ENCODE measurements around the gene PDE5A. TPM values are rescaled to one million over a fixed set of nuclear protein-coding genes. Genes with fewer than 3 reads are reported as not detected.

Gene PDE5A
- 10 to 100 TPM in 3 of 4 donors, 1 to 10 TPM in 1; 5.7 to 12.2 (median 11.8) TPM for total RNA-seq

GRCh38 chr4:119628281-119629141 lies at the start of gene PDE5A:
PDE5A (minus strand) TSS chr4:119628804; CDS start chr4:119628671, 133 bp downstream.
- intact Hi-C loops (cut with DNase I; ENCODE audit: low total_unique reads), result no loop called here
- TF ChIP-seq POLR2A (IDR thresholded peaks at IDR 0.05), result no peak
- H3K4me3 ChIP-seq (ENCODE audit: low read depth, poor library complexity, severe bottlenecking), result peak within 1 kb of the TSS; percentile 82
- 1% methylated on average over 13 to 42 of the region's 65 CpGs for WGBS, 2 donors
- DNase-seq (ENCODE audit: low spot score in 2 of 2), result peak; percentile 56 to 94

- 95 to 96% methylated on average over 3 of the region's 3 CpGs for WGBS, 2 donors
- no peak for DNase-seq (ENCODE audit: low spot score in 2 of 2)
Observed at GRCh38 chr4:119676101-119676500, 47.5 kb upstream of the PDE5A start.

GRCh38 chr4:119675391-119675790 lies 46.8 kb upstream of the PDE5A start:
- H3K4me3 ChIP-seq (ENCODE audit: low read depth, poor library complexity, severe bottlenecking), result no peak overlapping the region
- DNase-seq (ENCODE audit: low spot score in 2 of 2), result no peak
- 88 to 94% methylated on average over 2 of the region's 2 CpGs for whole genome bisulfite sequencing, 2 donors
- intact Hi-C loops (cut with DNase I; ENCODE audit: low total_unique reads), result no loop called here
- TF ChIP-seq POLR2A (IDR thresholded peaks at IDR 0.05), result no peak
- TF ChIP-seq, protein P1, sequence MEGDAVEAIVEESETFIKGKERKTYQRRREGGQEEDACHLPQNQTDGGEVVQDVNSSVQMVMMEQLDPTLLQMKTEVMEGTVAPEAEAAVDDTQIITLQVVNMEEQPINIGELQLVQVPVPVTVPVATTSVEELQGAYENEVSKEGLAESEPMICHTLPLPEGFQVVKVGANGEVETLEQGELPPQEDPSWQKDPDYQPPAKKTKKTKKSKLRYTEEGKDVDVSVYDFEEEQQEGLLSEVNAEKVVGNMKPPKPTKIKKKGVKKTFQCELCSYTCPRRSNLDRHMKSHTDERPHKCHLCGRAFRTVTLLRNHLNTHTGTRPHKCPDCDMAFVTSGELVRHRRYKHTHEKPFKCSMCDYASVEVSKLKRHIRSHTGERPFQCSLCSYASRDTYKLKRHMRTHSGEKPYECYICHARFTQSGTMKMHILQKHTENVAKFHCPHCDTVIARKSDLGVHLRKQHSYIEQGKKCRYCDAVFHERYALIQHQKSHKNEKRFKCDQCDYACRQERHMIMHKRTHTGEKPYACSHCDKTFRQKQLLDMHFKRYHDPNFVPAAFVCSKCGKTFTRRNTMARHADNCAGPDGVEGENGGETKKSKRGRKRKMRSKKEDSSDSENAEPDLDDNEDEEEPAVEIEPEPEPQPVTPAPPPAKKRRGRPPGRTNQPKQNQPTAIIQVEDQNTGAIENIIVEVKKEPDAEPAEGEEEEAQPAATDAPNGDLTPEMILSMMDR (IDR thresholded peaks at IDR 0.05), result no peak

More at GRCh38 chr4:119676101-119676500, 47.5 kb upstream of the PDE5A start:
- TF ChIP-seq, protein P1 (IDR thresholded peaks at IDR 0.05), result no peak
- TF ChIP-seq POLR2A (IDR thresholded peaks at IDR 0.05), result no peak
- intact Hi-C loops (cut with DNase I; ENCODE audit: low total_unique reads), result no loop called here
- no peak overlapping the region for H3K4me3 ChIP-seq (ENCODE audit: low read depth, poor library complexity, severe bottlenecking)

- WGBS, 2 donors, result 83 to 91% methylated on average over 1 of the region's 1 CpG
- no peak for DNase-seq (ENCODE audit: low spot score in 2 of 2)
- H3K4me3 ChIP-seq (ENCODE audit: low read depth, poor library complexity, severe bottlenecking), result no peak overlapping the region
- no peak for TF ChIP-seq POLR2A (IDR thresholded peaks at IDR 0.05)
- TF ChIP-seq, protein P1 (IDR thresholded peaks at IDR 0.05), result no peak
- intact Hi-C loops (cut with DNase I; ENCODE audit: low total_unique reads), result no loop called here
Observed at GRCh38 chr4:119672938-119673337, 44.3 kb upstream of the PDE5A start.

DNA sequence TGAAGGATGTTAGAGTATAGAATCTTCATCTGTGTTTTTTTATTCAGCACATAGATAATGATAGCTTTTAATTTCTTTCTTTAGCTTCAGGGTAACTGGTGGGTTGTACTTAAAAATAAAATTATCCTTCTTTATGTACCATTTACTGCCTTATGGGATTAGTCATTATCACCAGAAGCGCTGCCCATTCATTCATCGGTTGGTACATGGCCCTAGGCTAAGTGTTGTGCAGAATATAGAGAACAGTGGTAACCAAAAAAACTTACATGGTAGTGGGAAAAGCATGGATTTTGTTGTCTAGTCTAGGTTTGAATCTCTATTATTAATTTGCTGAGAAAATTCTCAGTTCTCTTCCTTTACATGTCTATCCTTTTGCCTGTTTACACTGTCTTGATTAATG lies 43.5 kb upstream of the PDE5A start:
- H3K4me3 ChIP-seq (ENCODE audit: low read depth, poor library complexity, severe bottlenecking), result no peak overlapping the region
- WGBS, 2 donors, result 68 to 72% methylated on average over 2 of the region's 2 CpGs
- no peak for DNase-seq (ENCODE audit: low spot score in 2 of 2)
- intact Hi-C loops (cut with DNase I; ENCODE audit: low total_unique reads), result no loop called here
- no peak for TF ChIP-seq POLR2A (IDR thresholded peaks at IDR 0.05)
- TF ChIP-seq, protein P1 (IDR thresholded peaks at IDR 0.05), result no peak

- intact Hi-C loops (cut with DNase I; ENCODE audit: low total_unique reads), result no loop called here
- TF ChIP-seq POLR2A (IDR thresholded peaks at IDR 0.05), result no peak
- TF ChIP-seq, protein P1 (IDR thresholded peaks at IDR 0.05), result no peak
- no peak overlapping the region for H3K4me3 ChIP-seq (ENCODE audit: low read depth, poor library complexity, severe bottlenecking)
- no peak for DNase-seq (ENCODE audit: low spot score in 2 of 2)
Observed at GRCh38 chr4:119671205-119671604, 42.6 kb upstream of the PDE5A start.

Data from lower leg skin (tissue), 4 donors.